Fibroblast of the aortic adventitia (primary cell): ENCODE data around the gene DMBT1. TPM values are rescaled to one million over a fixed set of nuclear protein-coding genes. Genes with fewer than 3 reads are reported as not detected.

Experiments used
- DNase-seq: peaks from one replicate; pipeline ENCODE4 v3.0.0-alpha.2; 2010; ENCODE audit warnings: low read depth
- H3K4me3 ChIP-seq: 2 replicates; pipeline ENCODE4 v1.5.1; 2011; ENCODE audit warnings: low read depth, mild to moderate bottlenecking, control low read depth, low read length, moderate library complexity
- total RNA-seq: library from RNA; depleted of rRNA; stranded (reverse); fragments of >200 nt; gene quantifications from 2 replicates; pipeline ENCODE4 v1.2.3, GENCODE V29; 2012; ENCODE audit warnings: low replicate concordance
- TF ChIP-seq, protein P1 (sequence below): IDR thresholded peaks from 2 replicates; pipeline ENCODE4 v1.5.1; 2011; ENCODE audit warnings: mild to moderate bottlenecking, low read length, control low read depth, inconsistent platforms; ENCODE audit not compliant: insufficient read depth

DMBT1 gene
- total RNA-seq, 1 donor = under 0.01 TPM

DNA sequence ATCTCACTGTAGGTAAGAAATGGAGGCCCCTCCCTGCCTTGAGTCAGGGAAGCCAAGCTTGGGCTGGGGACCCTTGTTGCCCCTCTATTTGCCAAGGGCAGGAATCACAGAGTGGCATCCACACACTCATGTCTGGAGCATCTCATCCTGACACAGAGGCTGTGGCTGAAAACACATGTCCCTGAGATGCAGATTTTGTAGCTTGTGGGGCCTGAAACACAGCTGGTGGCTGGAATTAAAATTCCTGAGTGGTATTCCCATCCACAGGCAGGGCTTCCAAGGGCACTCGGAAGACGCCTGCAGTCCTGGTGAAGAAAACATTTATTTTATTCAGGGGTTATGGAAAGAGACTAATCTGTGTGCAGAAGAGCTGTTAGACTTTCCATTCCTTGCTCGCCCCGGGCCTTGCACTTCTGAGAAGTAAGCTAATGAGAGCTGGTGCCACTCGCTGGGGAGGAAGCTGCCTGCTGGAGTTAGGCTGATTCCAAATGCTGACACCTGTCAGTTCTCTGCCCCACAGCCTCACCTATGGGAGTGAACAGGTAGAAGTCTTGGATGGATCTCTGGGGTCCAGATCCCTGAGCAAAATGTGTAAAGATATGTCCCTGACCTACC lies 103.1 kb downstream of the DMBT1 start:
- H3K4me3 ChIP-seq = no peak overlapping the region
- TF ChIP-seq, protein P1, sequence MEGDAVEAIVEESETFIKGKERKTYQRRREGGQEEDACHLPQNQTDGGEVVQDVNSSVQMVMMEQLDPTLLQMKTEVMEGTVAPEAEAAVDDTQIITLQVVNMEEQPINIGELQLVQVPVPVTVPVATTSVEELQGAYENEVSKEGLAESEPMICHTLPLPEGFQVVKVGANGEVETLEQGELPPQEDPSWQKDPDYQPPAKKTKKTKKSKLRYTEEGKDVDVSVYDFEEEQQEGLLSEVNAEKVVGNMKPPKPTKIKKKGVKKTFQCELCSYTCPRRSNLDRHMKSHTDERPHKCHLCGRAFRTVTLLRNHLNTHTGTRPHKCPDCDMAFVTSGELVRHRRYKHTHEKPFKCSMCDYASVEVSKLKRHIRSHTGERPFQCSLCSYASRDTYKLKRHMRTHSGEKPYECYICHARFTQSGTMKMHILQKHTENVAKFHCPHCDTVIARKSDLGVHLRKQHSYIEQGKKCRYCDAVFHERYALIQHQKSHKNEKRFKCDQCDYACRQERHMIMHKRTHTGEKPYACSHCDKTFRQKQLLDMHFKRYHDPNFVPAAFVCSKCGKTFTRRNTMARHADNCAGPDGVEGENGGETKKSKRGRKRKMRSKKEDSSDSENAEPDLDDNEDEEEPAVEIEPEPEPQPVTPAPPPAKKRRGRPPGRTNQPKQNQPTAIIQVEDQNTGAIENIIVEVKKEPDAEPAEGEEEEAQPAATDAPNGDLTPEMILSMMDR = no peak
- DNase-seq = no peak

DNA sequence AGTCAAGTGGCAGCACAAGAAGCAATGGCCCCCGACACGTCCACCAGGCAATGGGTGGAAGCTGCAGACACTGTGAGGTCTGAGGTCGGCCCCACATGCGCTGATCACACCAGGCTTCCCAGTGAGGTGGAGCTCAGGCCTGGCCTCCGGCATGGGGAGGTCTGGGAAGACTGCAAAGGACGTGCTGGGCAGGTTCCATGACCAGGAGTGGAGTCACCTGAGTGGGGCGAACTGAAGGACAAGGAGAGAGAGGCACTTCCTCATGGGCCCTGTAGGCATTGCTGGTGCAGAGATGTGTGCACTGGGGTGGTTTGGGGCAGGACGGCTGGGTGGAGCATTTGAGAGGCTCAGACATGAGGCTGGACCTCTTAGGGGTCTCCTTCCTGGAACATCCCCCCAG lies 103.9 kb downstream of the DMBT1 start:
- TF ChIP-seq, protein P1 = no peak
- H3K4me3 ChIP-seq = no peak overlapping the region
- no peak for DNase-seq

DNA sequence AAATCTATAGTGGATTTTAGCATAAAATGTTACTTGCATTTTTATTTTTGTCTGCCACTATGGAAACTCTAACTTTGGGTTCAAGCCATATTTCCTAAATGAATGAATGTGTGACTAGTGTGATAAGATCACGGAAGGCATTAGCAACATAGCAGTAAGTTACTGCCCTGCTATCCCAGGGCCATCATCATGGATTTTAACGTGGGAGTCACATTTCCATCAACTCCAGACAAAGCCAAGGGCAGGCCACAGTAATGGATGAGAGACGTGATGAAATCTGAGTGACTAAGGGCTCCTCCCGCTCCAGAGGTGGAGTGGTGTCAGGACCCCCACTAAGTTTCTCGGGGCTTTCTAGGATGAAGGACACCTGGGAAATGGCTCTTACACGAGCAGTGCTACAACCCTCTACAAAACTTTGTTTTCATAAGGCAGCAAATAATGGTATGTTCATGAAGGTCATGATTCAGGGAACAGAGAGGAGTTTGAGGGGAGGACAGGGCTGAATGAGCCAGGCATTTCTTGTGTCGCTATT lies 104.8 kb downstream of the DMBT1 start:
- DNase-seq = no peak
- no peak overlapping the region for H3K4me3 ChIP-seq
- TF ChIP-seq, protein P1 = no peak

DNA sequence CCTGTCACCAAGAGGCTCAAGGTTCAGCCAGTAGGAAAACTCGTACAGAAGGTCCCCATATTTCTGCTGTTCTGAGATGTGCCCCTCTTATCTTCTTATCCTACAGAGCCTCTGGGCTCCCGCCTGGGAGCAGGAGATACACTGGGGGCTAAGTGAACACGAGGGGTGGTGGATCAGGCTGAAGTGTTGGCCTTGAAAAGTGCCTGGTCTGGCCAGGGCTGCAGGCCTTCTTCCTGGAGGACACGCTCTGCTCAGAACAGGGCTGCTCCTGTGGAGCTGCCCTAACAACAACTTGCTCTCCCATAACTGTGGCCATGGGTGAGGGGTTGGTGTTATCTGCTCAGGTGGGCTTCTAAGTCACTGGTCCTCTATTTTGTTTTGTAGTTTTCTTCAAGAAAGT lies 105.4 kb downstream of the DMBT1 start:
- H3K4me3 ChIP-seq = no peak overlapping the region
- TF ChIP-seq, protein P1 = no peak
- DNase-seq = no peak

DNA sequence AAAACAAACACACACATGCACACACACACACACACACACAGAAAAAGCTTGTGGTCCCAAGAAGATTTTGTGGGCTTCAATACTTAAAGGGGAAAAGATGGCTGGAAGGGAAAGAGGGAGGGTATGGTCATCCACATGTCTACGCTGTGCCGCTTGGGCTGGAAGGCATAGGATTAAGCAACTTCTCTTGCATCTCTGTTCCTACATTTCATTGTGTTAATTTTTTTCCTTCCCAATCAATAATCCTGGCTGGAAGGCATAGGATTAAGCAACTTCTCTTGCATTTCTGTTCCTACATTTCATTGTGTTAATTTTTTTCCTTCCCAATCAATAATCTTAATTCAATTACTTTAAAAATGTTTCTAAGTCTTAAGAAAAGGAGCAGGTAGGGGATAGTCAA lies 108.5 kb downstream of the DMBT1 start:
- no peak overlapping the region for H3K4me3 ChIP-seq
- TF ChIP-seq, protein P1 = no peak
- DNase-seq = no peak

DNA sequence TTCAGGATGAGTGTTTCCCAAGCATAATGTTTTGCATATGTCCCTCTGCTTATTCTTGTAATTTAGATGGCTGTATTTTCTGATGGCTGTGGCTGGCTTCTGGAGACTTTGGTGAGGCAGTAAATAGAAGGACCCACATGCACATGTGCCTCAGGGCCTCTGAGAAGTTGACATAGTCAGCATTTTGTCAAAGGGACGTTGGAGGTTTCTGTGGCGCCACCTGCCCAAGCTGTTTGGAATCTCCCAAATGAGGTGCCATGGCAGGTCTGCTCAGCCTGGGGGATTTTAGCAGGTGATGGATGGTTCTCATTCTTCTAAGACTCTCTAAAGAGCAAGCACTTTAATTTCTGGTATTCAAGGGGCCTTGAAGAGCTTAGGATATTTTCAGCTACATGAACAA lies 109.3 kb downstream of the DMBT1 start:
- no peak overlapping the region for H3K4me3 ChIP-seq
- DNase-seq = no peak
- TF ChIP-seq, protein P1 = no peak

DNA sequence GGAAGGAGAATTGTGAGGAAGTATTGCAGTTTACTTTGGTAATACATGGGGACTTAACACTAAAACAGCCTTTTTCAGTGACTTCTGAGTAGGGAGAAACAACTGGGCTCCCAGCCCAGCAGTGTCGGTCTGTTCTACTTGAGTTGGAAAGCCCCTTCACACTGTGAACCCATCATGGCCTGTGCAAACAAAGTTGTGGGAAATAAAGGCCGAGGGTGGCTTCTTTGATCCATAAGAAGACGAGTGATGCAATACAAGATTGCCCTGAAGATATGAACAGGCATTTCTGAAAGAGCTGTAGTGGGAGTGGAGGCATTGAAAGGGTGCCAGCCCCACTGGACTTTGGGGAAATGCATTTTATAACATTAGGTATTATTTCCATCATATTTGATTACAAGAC lies 110.8 kb downstream of the DMBT1 start:
- H3K4me3 ChIP-seq = no peak overlapping the region
- TF ChIP-seq, protein P1 = no peak
- DNase-seq = no peak
